HG02981 (cell line): Measurements from ENCODE around the gene SRPRB.

Source experiments
- ATAC-seq: cut with Tn5 transposase; IDR thresholded peaks from one replicate; pipeline ENCODE4 v1.9.1; 2021; ENCODE audit warnings: mild to moderate bottlenecking, moderate library complexity; ENCODE audit not compliant: unreplicated experiment

SRPRB gene

DNA sequence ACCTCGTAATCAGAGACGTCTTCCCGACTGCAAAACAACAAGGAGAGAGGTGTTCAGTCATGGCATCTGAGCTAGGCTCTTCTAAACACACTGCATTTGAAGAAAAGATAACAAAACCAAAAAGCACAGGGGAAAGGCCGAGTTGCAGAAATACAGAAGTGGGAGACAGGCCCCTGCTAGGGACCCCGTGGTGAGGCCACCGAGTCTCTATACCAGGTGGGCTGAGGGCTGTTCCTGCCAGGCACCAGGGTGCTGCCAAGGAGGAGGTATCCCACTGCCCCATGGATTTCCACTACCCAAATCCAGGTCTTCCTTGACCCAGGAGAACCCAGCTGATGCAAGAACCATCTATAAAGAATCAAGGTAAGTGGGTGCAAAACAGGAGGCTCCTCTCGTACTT is 59.0 kb downstream of the SRPRB start:
- no peak for ATAC-seq

DNA sequence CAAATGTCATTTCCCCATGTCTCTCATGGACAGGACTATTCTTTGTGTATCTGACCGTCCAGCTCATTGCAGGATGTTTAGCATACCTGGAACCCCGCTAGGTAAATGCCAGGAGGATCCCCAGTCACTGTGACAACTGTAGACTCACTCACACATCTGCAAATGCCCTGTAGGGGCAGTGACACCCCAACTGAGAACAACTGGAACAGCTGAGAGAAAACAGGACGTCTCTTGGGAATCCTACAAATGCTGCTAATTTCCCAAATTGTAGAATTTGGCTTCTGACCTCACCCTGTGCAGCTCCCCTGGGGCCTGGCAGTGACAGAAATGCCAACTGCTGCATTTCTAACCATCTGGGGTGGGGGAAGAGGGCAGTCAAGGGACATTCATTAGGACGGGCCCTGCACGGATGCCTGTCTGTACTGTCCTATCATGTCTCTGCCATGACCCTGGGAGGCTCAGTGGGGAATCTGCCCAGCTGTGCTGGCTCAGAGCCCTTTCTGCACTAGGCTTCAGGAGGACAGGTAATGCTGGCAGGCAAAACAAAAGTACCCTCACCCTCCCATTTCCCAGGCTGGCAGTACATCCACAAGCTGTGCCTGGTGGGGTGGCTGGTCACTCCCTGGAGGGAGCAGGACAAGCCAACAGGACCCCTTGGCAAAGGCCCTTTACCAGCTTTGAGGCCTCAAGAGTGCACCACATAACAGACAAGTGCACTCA is 59.7 kb downstream of the SRPRB start:
- no peak for ATAC-seq

- no peak for ATAC-seq
Measured at GRCh38 chr3:133866141-133866540, 60.5 kb downstream of the SRPRB start.

DNA sequence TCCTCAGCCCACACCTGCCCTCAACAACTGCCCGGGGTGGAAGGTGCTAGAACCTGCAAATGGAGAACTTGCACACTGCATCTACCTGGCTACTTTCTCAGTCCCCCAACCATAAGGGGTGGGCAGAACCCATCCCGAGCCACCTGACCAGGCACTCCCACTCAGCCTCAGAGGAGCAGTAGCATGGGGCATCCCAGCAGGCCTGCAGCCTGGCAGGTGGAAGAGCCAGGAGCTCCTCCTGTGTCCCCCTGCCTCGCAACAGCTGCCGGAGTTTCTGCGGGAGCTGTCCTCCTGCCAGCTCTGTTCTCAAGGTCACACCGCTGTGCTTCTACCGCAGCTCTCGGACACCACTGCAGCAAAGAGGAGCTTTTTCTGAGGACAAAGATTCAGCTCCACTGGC is 62.6 kb downstream of the SRPRB start:
- ATAC-seq, result no peak

- no peak for ATAC-seq
Measured at GRCh38 chr3:133868758-133869475, 63.3 kb downstream of the SRPRB start.

- ATAC-seq, result no peak
Measured at GRCh38 chr3:133869586-133869985, 64.0 kb downstream of the SRPRB start.

DNA sequence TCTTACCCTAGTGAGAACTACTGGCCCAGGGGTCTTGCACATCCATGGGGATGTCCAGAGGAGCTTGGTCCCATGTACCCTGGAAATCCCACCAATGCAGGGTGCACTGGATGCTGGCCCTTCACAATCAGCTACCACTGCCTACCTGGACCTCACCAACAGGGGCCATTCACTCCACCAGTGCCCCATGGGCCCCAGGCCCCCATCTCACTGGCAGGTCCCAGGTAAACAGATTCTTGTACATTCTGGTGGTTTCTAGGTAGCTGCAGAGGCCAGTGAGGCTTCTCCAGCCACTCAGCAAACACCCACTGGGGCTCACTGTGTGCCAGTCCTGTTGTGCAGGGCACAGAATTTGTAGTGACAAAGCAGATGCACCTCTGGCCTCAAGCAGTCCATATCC is 65.2 kb downstream of the SRPRB start:
- ATAC-seq, result no peak
